Measurements from ENCODE around the gene GGA1. TPM values are rescaled to one million over a fixed set of nuclear protein-coding genes. Genes with fewer than 3 reads are reported as not detected.
A peak's percentile ranks its signal among the peaks of the same experiment; 100 is the strongest.

The GGA1 gene
- total and polyA plus RNA-seq, 12 donors = 22.9 to 39.7 (median 26.7) TPM

DNA sequence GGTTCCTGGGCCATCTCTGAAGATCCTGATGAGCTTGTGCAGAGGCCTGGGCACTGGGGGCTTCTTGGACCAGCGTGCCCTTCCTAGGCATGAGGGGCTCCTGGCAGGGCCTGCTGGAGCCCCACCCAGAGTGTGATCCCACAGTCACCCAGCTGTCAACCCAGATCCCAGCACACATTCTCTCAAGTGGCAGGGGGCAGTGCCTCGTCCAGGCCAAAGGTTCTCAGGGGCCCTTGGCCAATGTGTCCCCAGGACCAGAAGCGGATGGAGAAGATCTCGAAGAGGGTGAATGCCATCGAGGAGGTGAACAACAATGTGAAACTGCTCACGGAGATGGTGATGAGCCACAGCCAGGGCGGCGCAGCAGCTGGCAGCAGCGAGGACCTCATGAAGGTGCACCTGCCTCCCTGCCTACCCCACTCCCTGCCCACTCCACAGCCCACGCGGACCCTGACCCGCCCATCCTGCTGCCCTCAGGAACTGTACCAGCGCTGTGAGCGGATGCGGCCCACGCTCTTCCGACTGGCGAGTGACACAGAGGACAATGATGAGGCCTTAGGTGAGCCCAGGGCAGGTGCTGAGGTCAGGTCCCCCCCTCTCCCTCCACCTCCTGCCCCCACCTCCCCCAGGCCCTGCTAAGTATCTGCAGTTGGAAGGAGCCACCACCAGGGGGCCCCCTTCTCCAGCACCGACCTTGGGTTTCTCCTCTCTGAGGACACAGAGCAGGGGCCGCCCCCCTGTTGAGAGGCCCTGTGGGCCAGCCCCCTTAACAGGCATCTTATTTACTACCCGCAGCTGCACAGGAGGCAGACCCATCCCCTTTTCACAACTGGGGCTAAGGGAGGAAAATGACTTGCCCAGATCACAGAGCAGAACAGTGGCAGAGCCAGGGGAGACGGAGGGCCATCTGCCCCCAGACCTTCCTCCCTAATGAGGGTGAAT is 14.7 kb downstream of the GGA1 start:
- intact Hi-C loops (cut with DNase I) = loop anchor here in 3 of 10 donors (5.0 to 10.0 kb wide), 3 partner anchors 59 to 241 kb away; no protein-coding TSS in a partner anchor
- Histone ChIP-seq H3K27ac (peak overlapping the region in 5 of 10 donors; percentile 6 to 58 (median 26)), H3K4me1 (peaks cover 15 to 36% (median 29%) of the 10 kb centered on the region in 9 donors), H3K27me3 (no peaks in the 10 kb centered on the region), H3K36me3 (peaks cover 0 to 84% (median 21%) of the 10 kb centered on the region in 9 donors), H3K4me3 (no peak overlapping the region), H3K9me3 (no peaks in the 10 kb centered on the region)
- ATAC-seq (peak; percentile 45 to 66 (median 60)), DNase-seq (peak; percentile 60 to 72)
- peak; percentile 80 to 90 (median 88) for TF ChIP-seq CTCF (IDR thresholded peaks at IDR 0.05)
- 68% methylated on average over 22 of the region's 22 CpGs for WGBS, 2 donors

- ATAC-seq = no peak
- H3K4me3 ChIP-seq = no peak overlapping the region
- H3K4me1 ChIP-seq = peaks cover 15 to 36% (median 29%) of the 10 kb centered on the region in 9 donors
- intact Hi-C loops (cut with DNase I) = loop anchor here in 3 of 10 donors (5.0 to 10.0 kb wide), 3 partner anchors 58 to 241 kb away; no protein-coding TSS in a partner anchor
- TF ChIP-seq CTCF (IDR thresholded peaks at IDR 0.05) = no peak
- peak overlapping the region in 4 of 10 donors; percentile 8 to 58 (median 32) for H3K27ac ChIP-seq
- no peak for DNase-seq
- 86 to 87% methylated on average over 6 of the region's 6 CpGs for WGBS, 2 donors
- no peaks in the 10 kb centered on the region for H3K9me3 ChIP-seq
- H3K27me3 ChIP-seq = no peaks in the 10 kb centered on the region
- peaks cover 0 to 84% (median 16%) of the 10 kb centered on the region in 9 donors for H3K36me3 ChIP-seq
Measured at GRCh38 chr22:37624017-37624365, 15.4 kb downstream of the GGA1 start.

GRCh38 chr22:37624876-37625275 is 16.2 kb downstream of the GGA1 start:
- Histone ChIP-seq H3K27ac (no peak overlapping the region), H3K4me1 (peaks cover 15 to 36% (median 29%) of the 10 kb centered on the region in 9 donors), H3K36me3 (peaks cover 0 to 84% (median 13%) of the 10 kb centered on the region in 9 donors), H3K27me3 (no peaks in the 10 kb centered on the region), H3K9me3 (no peaks in the 10 kb centered on the region), H3K4me3 (no peak overlapping the region)
- intact Hi-C loops (cut with DNase I) = loop anchor here in 4 of 10 donors (5.0 to 10.0 kb wide), 3 partner anchors 57 to 240 kb away; no protein-coding TSS in a partner anchor
- DNase-seq = no peak
- WGBS, 2 donors = 94 to 96% methylated on average over 7 of the region's 7 CpGs
- no peak for ATAC-seq
- no peak for TF ChIP-seq CTCF (IDR thresholded peaks at IDR 0.05)

DNA sequence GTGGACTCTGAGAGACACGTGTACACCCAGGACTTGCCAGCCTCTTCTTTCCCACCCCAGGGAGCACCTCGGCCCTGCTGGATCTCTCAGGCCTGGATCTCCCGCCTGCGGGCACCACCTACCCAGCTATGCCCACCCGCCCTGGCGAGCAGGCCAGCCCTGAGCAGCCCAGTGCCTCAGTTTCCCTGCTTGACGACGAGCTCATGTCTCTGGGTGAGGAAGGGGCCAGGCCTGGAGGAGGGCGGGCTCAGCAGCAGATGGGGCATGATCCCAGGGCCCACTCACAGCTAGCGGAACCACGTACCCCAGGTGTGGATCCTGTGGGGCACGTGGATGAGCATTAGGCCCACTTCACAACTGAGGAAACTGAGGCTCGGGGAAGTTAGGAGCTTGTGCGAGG is 17.1 kb downstream of the GGA1 start:
- Histone ChIP-seq H3K27ac (peak overlapping the region in 9 of 10 donors; percentile 41 to 76 (median 69)), H3K27me3 (no peaks in the 10 kb centered on the region), H3K36me3 (peaks cover 0 to 84% (median 17%) of the 10 kb centered on the region in 9 donors), H3K9me3 (no peaks in the 10 kb centered on the region), H3K4me3 (no peak overlapping the region), H3K4me1 (peaks cover 15 to 36% (median 29%) of the 10 kb centered on the region in 9 donors)
- ATAC-seq (no peak), DNase-seq (no peak)
- intact Hi-C loops (cut with DNase I) = loop anchor here in 3 of 10 donors (5.0 to 10.0 kb wide), 3 partner anchors 57 to 239 kb away; no protein-coding TSS in a partner anchor
- no peak for TF ChIP-seq CTCF (IDR thresholded peaks at IDR 0.05)
- 87 to 89% methylated on average over 14 of the region's 14 CpGs for WGBS, 2 donors
